Body of pancreas (tissue), 4 donors: ENCODE data around the gene VWCE.
"Not testable (repeated sequence)": the region's sequence is repeated elsewhere in the genome, so short reads cannot be mapped to it uniquely, and the experiment has no call there.

Experiments
- POLR2A ChIP-seq, 3 donors: fragments of 450-650 bp; IDR thresholded peaks; one replicate each; pipeline ENCODE4 v1.6.1; 2016; ENCODE audit warnings: antibody characterized with exemption in 3 of 3, mild to moderate bottlenecking in 2 of 3
- TF ChIP-seq, protein P1 (sequence below), 7 experiments: fragments of 450-650 bp in 4 of 7; fragments of 200-600 bp in 3 of 7; sonication (generic) in 3 of 7; IDR thresholded peaks; one replicate each; pipeline ENCODE4 v1.5.1; 2016 to 2019; ENCODE audit warnings: antibody characterized with exemption in 7 of 7

DNA sequence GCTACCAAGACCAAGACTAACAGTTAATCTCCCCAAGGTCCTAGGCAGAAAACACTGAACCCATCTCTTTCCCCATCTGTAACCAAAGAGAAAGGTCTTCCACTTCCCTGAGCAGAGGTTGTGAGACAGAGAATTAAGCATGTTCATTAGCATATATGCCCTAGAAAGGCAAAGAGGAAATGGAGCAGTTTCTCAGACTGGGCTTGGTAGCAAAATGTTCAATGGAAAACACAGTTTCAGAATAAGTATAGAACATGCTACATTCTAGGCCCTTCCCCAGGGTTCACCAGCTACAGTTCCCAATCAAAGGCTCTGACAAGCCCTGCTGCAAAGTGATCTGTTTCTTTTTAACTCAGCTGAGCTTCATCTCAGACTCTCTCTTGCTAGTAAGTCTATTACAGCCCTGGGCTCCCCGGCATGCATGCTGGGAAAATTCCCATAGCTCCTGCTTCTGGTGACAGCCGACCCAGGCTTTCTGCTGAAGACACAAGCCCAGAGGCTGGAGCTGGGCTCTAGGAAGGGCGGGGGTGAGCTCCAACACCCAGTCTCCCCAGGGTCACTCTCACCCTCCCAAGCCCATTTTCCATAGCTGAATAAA, 62.5 kb downstream of the VWCE start:
- TF ChIP-seq POLR2A (IDR thresholded peaks at IDR 0.05), result not testable (repeated sequence)
- TF ChIP-seq, protein P1, sequence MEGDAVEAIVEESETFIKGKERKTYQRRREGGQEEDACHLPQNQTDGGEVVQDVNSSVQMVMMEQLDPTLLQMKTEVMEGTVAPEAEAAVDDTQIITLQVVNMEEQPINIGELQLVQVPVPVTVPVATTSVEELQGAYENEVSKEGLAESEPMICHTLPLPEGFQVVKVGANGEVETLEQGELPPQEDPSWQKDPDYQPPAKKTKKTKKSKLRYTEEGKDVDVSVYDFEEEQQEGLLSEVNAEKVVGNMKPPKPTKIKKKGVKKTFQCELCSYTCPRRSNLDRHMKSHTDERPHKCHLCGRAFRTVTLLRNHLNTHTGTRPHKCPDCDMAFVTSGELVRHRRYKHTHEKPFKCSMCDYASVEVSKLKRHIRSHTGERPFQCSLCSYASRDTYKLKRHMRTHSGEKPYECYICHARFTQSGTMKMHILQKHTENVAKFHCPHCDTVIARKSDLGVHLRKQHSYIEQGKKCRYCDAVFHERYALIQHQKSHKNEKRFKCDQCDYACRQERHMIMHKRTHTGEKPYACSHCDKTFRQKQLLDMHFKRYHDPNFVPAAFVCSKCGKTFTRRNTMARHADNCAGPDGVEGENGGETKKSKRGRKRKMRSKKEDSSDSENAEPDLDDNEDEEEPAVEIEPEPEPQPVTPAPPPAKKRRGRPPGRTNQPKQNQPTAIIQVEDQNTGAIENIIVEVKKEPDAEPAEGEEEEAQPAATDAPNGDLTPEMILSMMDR (IDR thresholded peaks at IDR 0.05), result not testable (repeated sequence)
